ENCODE measurements around the gene MIB2. TPM values are rescaled to one million over a fixed set of nuclear protein-coding genes. Genes with fewer than 3 reads are reported as not detected.
A peak's percentile ranks its signal among the peaks of the same experiment; 100 is the strongest.

MIB2 gene
- 4.6 TPM for polyA plus RNA-seq (2012; ENCODE audit: missing spikeins)

DNA sequence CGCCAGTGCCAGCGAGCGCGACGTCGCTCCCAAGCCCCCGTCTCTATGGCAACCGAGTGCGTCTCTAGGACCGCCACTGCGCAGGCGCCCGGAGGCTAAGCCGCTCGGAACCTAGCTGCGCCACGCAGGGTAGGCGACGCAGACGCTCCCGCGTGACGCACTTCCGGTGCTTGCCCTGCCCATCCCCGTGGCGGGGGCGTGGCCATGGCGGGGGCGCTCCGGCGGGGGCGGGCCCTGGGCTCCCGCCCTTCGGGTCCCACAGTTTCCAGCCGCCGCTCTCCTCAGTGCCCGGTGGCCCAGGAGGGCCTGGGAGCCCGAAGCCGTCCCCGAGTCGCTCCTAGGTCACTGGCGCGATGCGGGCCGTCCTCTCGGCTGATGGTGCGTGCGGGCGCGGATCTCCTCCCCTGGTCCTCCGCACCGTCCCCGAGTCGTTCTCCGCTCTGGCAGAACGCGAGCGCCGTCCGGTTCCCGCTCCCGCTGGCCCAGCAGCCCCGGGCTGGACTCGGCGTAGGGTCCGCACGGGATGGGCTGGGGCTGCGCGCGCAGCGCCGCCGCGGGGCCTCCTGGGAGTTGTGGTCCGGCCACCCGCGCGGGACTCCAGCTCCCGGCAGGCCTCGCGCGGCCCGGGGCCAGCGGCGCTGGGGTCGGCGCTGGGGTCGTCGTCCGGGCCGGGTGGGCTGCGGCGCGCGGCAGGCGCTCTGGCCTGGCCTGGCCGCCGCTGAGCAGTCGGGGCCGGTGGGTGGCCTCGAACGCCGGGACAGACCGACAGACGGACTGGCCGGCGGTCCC, at the start of gene MIB2:
TSS of gene MIB2 (plus strand) at position 245 of the 789 bp plus-strand sequence. CDS start 7,953 bp downstream, outside the sequence.
- TF ChIP-seq POLR2A (IDR thresholded peaks at IDR 0.05; ENCODE audit: low read depth, low read length) = peak; percentile 88
- peak; percentile 82 for TF ChIP-seq POLR2AphosphoS5 (IDR thresholded peaks at IDR 0.05; ENCODE audit: low read depth, low read length)
- peak; percentile 21; the same call in 1 of the 2 replicates for TF ChIP-seq TAF1 (IDR thresholded peaks at IDR 0.05; ENCODE audit: borderline replicate concordance, low read depth, low read length)
- peak; percentile 100 for FAIRE-seq
- peak; percentile 100 for DNase-seq (ENCODE audit: insufficient read length)

DNA sequence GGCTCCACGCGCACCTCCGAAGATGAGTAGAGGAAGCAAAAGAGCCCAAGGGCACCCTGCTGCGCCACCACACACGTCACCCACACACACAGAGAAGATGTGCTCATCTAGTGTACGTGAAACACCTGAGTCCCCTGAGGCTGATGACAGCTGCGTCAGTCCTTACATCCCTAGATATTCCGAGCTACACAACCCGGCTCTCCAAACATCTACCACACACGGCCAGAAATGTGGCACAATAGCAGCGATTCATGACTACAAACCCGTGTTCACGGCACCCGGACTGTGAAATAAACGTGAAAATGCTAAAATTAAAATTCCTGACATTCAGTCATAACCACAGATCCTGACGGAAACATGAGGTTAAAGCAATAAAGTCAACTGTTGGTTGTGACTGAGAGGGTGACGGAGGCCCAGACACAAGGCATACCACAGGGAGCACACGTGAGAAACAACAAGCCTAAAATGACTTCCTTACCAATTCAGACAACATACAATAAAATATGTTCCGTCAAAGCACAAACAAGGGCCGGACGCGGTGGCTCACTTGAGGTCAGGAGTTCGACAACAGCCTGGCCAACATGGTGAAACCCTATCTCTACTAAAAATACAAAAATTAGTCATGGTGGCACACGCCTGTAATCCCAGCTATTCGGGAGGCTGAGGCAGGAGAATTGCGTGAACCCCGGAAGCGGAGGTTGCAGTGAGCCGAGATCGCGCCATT, 48.0 kb upstream of the MIB2 start:
- FAIRE-seq (no peak), DNase-seq (ENCODE audit: insufficient read length) (no peak)
- TF ChIP-seq TAF1 (IDR thresholded peaks at IDR 0.05; ENCODE audit: borderline replicate concordance, low read depth, low read length) = no peak
- TF ChIP-seq POLR2AphosphoS5 (IDR thresholded peaks at IDR 0.05; ENCODE audit: low read depth, low read length) = no peak
- TF ChIP-seq POLR2A (IDR thresholded peaks at IDR 0.05; ENCODE audit: low read depth, low read length) = no peak

DNA sequence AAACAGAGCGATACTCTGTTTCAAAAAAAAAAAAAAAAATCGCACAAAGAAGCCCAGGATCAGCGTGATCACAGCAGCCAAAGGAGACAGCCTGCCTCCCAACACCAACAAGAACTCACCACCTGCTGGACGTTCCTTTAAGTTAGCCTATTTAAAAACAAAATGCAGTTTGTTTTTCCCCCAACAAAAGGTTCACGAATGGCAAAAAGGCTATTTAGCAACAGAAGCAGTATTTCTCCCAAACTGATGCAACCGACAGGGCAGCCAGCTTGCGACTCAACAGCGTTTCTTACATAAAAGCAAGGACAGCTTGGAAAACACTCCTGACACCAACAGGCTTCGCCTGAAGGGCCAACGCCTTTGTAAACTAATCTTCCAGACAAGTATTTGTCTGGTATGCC, 47.4 kb upstream of the MIB2 start:
- no peak for TF ChIP-seq POLR2AphosphoS5 (IDR thresholded peaks at IDR 0.05; ENCODE audit: low read depth, low read length)
- DNase-seq (ENCODE audit: insufficient read length) (no peak), FAIRE-seq (no peak)

DNA sequence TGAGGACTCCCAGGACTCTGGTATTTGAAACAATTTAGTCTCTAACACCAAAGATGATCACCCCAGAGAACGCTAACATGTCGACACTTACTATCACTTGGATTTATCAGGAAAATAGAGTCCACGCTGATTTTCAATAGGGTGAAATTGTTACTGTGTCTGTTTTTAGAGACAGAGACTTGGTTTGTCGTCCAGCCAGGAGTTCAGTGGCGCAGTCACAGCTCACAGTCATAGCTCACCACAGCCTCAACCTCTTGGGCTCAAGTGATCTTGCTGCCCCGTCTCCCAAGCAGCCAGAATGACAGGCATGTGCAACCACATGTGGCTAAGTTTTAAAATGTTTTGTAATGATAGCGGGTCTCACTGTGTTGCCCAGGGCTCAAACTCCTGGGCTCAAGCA, 46.0 kb upstream of the MIB2 start:
- TF ChIP-seq TAF1 (IDR thresholded peaks at IDR 0.05; ENCODE audit: borderline replicate concordance, low read depth, low read length) = no peak
- TF ChIP-seq POLR2AphosphoS5 (IDR thresholded peaks at IDR 0.05; ENCODE audit: low read depth, low read length) = no peak
- FAIRE-seq = no peak

DNA sequence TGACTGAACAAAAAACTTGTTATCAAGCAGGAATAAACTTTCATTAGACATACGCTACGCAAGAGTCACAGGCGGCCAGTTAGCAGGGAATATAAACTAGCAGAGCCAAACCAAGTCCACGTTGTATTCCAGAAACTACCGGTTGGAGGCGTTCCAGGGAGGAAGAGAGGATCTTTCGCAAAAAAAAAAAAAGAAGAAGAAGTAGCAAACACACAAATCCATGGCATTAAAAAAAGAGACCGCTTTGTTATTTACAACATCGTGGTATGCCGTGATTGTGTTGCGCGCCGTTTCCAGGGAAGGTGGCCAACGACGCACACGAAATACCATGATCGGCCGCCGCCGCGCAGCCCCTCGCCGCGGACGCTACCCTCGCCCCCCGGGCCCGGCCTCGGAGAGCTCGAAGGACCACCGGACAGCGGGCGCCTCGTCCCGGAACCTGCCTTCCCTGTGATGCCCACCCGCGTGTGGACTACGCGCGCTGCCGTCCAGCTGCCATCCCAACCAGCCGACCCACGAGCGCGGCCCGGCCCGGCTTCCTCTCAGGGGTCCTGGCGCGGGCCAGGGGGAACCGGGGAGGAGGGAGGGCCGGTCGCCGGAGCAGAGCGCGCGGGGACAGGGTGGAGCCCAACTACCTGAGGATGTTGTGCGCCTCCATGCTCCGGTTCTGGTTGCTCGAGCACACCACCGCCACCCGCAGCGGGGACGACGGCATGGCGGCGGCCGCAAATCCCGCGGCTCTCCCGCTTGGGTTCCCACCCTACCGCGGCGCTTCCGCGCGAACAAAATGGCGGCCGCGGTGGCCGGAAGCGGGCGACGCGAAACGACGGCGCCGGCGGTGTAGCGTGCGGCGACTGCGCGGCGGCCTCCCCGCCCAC, 41.2 kb upstream of the MIB2 start:
- TF ChIP-seq POLR2AphosphoS5 (IDR thresholded peaks at IDR 0.05; ENCODE audit: low read depth, low read length) (0 out of 2 replicates have a peak, but pooled peaks have one; percentile 14), TAF1 (IDR thresholded peaks at IDR 0.05; ENCODE audit: borderline replicate concordance, low read depth, low read length) (no peak), POLR2A (IDR thresholded peaks at IDR 0.05; ENCODE audit: low read depth, low read length) (no peak)
- DNase-seq (ENCODE audit: insufficient read length) (peak; percentile 81), FAIRE-seq (peak; percentile 14)

More for the DNA sequence above, 46.0 kb upstream of the MIB2 start:
- no peak for DNase-seq (ENCODE audit: insufficient read length)

DNA sequence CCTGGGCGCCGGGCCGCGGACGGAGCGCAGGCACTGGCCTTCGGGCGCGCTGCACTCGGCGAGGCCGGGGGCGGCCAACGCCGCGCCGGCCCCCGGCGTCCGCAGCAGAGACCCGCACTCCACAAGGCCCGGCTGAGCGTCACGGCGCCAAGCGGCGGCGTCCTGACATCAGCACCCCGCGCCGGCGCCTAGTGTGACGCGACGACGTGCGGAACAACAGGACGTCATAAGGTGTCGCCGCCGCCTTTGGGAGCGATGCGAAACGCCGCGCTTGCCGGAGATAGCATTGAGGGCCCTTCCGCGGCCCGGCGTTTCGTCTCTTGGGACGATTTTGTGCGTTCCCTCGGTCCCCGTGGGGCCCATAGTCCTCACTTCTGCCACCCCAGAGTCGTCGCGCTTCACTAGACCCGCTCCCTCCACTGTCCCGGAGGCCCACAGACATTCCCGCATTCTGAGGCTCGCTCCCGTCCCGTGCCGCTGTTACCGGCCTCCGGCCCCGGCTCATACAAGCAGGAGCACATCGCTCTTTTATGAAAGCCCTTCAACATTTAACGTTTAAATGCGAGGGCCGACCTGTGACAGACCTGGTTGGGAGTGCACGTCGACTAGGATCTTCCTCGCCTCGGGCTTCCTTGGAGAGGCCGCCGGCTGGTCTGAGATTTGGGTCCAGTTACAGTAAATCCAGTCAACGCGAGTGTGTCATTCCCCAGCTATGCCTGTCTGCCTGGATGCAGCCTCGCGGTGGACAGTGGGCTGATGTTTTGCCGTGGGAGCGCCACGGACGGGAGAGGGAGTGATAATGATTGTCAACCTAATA, 40.4 kb upstream of the MIB2 start, which contains the start of gene SSU72:
TSS of gene SSU72 (minus strand) at position 143 of the 817 bp plus-strand sequence. CDS start 306 bp downstream, outside the sequence.
- TF ChIP-seq TAF1 (IDR thresholded peaks at IDR 0.05; ENCODE audit: borderline replicate concordance, low read depth, low read length) (no peak), POLR2AphosphoS5 (IDR thresholded peaks at IDR 0.05; ENCODE audit: low read depth, low read length) (peak; percentile 91), POLR2A (IDR thresholded peaks at IDR 0.05; ENCODE audit: low read depth, low read length) (peak; percentile 83; the same call in 1 of the 2 replicates)
- DNase-seq (ENCODE audit: insufficient read length) (peak; percentile 93), FAIRE-seq (peak; percentile 99)

DNA sequence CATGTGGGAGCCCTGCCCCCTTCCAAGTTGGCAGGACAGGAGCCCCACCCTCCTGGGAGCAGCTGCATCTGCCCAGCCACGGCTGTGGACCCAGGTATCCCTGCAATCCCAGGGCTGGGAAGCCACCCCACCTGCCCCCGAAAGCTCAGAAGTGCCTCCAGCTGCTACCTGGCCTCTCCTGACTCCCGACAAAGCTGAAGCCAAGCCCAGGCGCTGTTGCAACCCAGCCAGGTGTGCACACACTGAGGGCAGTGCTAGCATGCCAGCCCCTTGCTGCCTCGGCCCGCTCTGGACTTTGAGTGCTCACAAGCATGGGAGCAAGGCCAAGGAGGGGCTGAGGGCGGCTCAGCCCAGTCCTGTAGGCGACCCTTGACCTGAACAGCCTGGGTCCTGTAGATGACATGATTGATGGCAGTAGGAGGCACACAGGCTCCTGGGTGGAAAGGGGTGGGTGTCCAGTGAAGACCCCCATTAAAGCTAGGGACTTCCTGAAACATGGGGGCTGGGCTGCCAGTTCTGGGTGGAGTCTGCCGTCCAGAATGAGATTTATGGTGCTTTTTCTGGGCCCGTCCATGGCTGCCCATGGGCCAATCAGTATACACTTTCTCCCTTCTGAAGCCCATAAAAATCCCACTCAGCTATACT, 37.8 kb upstream of the MIB2 start:
- DNase-seq (ENCODE audit: insufficient read length) = no peak
- TF ChIP-seq POLR2A (IDR thresholded peaks at IDR 0.05; ENCODE audit: low read depth, low read length) (no peak), TAF1 (IDR thresholded peaks at IDR 0.05; ENCODE audit: borderline replicate concordance, low read depth, low read length) (no peak), POLR2AphosphoS5 (IDR thresholded peaks at IDR 0.05; ENCODE audit: low read depth, low read length) (no peak)
- no peak for FAIRE-seq

DNA sequence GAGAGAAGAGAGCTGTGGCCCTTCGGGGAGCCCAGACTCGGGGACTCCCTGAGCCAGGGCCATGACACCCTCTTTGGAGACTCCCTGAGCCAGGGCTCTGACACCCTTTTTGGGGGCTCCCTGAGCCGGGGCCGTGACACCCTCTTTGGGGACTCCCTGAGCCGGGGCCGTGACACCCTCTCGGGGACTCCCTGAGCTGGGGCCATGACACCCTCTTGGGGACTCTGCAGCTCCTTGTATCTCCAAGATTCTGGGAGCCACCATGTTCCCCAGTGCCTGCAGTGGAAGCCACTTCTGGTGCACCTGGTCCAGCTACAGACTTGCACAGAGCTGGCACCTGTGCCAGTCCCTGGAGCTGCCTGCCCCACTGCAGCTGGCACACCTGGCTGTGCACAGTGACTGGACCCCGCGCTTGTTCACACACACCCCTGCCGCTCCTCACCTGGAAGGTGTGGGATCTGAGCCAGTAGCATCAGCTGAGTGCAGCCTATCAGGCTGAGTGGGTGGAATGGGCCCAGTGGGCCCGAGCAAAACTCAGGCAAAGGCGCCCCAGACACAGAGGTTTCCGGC, 36.8 kb upstream of the MIB2 start:
- no peak for DNase-seq (ENCODE audit: insufficient read length)
- TF ChIP-seq TAF1 (IDR thresholded peaks at IDR 0.05; ENCODE audit: borderline replicate concordance, low read depth, low read length) = no peak
- no peak for TF ChIP-seq POLR2A (IDR thresholded peaks at IDR 0.05; ENCODE audit: low read depth, low read length)
- TF ChIP-seq POLR2AphosphoS5 (IDR thresholded peaks at IDR 0.05; ENCODE audit: low read depth, low read length) = no peak
- FAIRE-seq = no peak

DNA sequence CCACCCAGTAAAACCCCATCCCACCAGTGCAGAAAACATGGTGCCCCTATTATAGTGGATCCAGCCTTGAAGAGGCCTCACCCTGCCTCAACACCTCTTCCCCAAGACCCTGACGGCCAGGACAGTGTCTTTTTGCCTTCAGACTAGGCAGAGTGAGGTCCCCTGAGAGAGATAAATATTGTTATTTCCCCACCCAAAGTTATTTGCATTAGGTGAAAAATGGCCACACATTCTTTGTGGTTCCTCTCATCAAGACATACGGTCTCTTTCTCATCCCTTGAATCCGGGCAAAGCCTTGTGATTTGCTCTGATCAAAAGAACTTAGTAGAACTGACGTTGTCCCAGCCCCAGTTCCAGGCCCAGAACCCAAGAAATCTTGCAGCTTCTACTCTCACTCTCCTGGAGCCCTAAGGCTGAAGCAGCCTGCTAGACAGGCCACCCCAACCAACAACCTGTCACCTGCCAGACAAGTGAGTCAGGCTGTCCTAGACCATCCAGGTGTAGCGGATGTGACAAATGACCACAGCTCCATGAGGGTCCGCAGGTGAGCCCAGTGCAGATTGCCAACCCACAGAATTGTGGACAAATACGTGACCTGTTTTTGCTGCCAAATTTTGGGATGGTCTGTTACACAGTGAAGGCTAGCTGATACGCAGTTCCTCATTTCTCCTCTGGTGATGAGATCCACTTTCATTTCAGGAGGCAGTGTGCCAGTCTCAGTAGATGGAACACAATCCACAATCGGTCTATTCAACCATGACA, 32.5 kb upstream of the MIB2 start:
- FAIRE-seq = no peak
- TF ChIP-seq POLR2AphosphoS5 (IDR thresholded peaks at IDR 0.05; ENCODE audit: low read depth, low read length) (no peak), POLR2A (IDR thresholded peaks at IDR 0.05; ENCODE audit: low read depth, low read length) (no peak), TAF1 (IDR thresholded peaks at IDR 0.05; ENCODE audit: borderline replicate concordance, low read depth, low read length) (no peak)
- DNase-seq (ENCODE audit: insufficient read length) = no peak

Data from GM12892 (cell line).